ENCODE measurements around the gene TEX13D.
"Not testable (repeated sequence)": the region's sequence is repeated elsewhere in the genome, so short reads cannot be mapped to it uniquely, and the experiment has no call there.

TEX13D gene

DNA sequence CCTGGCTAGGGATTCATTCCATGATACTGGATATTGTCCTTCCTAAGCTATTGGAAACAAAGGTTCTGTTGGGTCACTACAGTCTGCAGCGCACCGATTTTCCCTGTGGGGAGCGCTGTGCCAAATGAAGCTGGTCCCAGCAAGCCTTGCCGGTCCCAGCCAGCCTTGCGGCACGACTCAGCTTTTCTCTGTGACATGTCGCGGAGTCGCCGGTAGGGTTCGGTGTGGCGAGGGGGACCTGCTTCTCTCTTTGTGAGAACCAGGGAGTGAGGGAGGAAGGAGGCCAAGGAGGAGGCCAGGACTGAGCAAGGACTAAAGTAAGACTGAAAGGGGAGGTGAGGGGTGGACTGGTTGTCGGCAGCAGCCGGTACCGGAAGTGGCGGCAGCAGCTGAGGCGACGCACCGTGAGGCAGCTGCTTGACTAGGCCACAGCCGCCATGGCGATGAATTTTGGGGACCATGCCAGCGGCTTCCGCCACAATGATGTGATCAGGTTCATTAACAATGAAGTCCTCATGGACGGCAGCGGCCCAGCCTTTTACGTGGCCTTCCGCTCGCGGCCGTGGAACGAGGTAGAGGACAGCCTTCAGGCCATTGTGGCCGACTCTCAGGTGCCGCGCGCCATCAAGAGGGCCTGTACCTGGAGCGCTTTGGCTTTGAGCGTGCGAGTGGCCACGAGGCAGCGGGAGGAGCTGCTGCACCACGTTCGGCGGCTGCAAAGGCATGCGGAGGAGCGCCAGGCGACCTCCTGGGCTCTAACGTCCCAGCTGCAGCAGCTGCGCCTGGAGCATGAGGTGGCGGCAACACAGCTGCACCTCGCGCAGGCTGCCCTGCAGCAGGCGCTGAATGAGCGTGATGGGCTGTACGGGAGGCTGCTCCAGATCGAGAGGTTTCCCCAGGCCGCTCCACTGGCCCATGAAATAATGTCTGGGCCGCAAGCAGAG lies at the start of gene TEX13D:
Gene TEX13D (plus strand): TSS at position 180 of the 944 bp plus-strand sequence. CDS start 258 bp downstream, at position 438.
- ChIA-PET CTCF (no interaction called here), POLR2A (ENCODE audit: low non-redundant PET) (no interaction called here)
- no peak within 1 kb of the TSS for H3K27ac ChIP-seq
- TF ChIP-seq, protein P1, sequence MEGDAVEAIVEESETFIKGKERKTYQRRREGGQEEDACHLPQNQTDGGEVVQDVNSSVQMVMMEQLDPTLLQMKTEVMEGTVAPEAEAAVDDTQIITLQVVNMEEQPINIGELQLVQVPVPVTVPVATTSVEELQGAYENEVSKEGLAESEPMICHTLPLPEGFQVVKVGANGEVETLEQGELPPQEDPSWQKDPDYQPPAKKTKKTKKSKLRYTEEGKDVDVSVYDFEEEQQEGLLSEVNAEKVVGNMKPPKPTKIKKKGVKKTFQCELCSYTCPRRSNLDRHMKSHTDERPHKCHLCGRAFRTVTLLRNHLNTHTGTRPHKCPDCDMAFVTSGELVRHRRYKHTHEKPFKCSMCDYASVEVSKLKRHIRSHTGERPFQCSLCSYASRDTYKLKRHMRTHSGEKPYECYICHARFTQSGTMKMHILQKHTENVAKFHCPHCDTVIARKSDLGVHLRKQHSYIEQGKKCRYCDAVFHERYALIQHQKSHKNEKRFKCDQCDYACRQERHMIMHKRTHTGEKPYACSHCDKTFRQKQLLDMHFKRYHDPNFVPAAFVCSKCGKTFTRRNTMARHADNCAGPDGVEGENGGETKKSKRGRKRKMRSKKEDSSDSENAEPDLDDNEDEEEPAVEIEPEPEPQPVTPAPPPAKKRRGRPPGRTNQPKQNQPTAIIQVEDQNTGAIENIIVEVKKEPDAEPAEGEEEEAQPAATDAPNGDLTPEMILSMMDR (conservative IDR thresholded peaks at IDR 0.05; ENCODE audit: low read depth): no peak
- DNase-seq (ENCODE audit: low spot score): no peak

GRCh38 chrX:124289443-124289842 lies 43.0 kb upstream of the TEX13D start:
- TF ChIP-seq, protein P1 (conservative IDR thresholded peaks at IDR 0.05; ENCODE audit: low read depth): no peak
- no peak for DNase-seq (ENCODE audit: low spot score)
- ChIA-PET POLR2A (ENCODE audit: low non-redundant PET) (no interaction called here), CTCF (no interaction called here)
- H3K27ac ChIP-seq: no peak overlapping the region

- no peak overlapping the region for H3K27ac ChIP-seq
- CTCF ChIA-PET: no interaction called here
- POLR2A ChIA-PET (ENCODE audit: low non-redundant PET): no interaction called here
- no peak for DNase-seq (ENCODE audit: low spot score)
- TF ChIP-seq, protein P1 (conservative IDR thresholded peaks at IDR 0.05; ENCODE audit: low read depth): no peak
Measured at GRCh38 chrX:124293810-124294209, 38.6 kb upstream of the TEX13D start.

- DNase-seq (ENCODE audit: low spot score); POLR2A ChIA-PET (ENCODE audit: low non-redundant PET); H3K27ac ChIP-seq; CTCF ChIA-PET: not testable (repeated sequence)
Measured at GRCh38 chrX:124299323-124299722, 33.1 kb upstream of the TEX13D start.

DNA sequence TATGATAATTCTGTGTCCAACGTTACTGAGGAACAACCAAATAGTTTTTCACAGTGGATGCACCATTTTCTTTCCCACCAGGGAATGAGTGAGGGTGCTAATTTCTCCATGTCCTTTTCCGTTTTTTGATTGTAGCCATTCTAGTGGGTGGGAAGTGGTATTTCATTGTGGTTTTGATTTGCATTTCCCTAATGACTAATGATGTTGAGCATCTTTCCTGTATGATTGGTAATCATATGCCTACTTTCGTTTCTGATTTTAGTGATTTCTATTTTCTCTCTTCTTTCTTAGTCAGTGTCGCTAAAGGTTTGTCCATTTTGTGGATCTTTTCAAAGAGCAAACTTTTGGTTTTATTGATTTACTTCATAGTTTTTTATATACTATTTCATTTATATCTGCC lies 32.1 kb upstream of the TEX13D start:
- CTCF ChIA-PET: no interaction called here
- no peak overlapping the region for H3K27ac ChIP-seq
- no peak for DNase-seq (ENCODE audit: low spot score)
- TF ChIP-seq, protein P1 (conservative IDR thresholded peaks at IDR 0.05; ENCODE audit: low read depth): no peak
- POLR2A ChIA-PET (ENCODE audit: low non-redundant PET): no interaction called here

DNA sequence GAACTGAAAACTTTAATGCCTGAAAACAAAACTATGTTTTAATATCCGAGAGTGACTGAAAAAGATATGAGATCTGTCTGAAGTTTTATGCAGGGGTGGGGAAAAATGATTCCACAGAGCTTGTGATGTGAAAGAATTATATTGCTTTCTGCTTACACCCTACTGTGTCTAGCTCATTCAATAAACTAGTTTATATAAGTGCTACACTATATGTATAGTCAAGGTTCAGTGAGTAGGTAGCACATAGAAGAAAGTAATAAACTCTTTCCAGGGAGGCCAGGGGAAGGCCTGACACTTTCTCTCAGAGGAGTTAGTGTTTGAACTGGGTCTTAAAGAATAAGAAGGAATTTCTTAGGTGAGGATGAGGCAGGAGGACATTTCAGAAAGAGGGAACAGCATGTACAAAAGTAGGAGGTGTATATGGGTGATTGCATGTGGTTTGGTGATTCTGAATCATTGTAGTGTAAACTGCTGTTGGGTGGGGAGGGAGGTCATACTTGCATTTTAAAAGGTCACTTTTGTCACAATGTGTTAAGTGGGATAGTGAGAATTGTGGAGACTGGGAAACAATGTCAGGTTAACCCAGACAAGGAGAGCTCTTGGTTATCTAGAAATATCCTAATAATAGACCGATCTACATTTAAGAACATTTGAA lies 25.1 kb upstream of the TEX13D start:
- no peak overlapping the region for H3K27ac ChIP-seq
- TF ChIP-seq, protein P1 (conservative IDR thresholded peaks at IDR 0.05; ENCODE audit: low read depth): no peak
- CTCF ChIA-PET: no interaction called here
- POLR2A ChIA-PET (ENCODE audit: low non-redundant PET): no interaction called here
- DNase-seq (ENCODE audit: low spot score): no peak

DNA sequence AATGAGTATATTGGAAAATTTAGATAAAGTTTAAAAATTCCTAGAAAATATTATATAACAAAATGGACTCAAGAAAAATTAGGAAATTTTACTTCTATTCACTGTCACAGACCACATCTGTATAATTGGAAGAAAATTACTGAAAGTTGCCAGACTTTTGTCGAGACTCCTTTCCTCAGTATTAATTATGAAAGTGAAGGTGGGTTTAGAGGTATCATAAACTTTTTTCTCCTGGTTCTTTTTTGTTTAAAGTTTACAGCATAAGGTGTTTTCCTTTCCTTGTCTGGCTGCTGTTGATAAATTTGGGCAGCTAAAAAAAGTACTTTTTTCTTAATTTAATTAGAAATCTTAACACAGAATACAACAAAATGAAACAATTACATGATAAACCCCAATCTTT lies 6.7 kb upstream of the TEX13D start:
- ChIA-PET CTCF (interaction anchor here (0.6 kb wide), 1 partner anchor 409 kb away, joined by 3 read pairs; no protein-coding TSS in a partner anchor), POLR2A (ENCODE audit: low non-redundant PET) (no interaction called here)
- no peak overlapping the region for H3K27ac ChIP-seq
- TF ChIP-seq, protein P1 (conservative IDR thresholded peaks at IDR 0.05; ENCODE audit: low read depth): no peak
- DNase-seq (ENCODE audit: low spot score): no peak
